K562 (cell line): ENCODE data around the gene THSD8. TPM values are rescaled to one million over a fixed set of nuclear protein-coding genes. Genes with fewer than 3 reads are reported as not detected.

Experiments
- ATF3 ChIP-seq, 2 experiments: fragments of 450-650 bp in 1 of 2; sonication (generic) in 1 of 2; formaldehyde crosslinking in 1 of 2; IDR thresholded peaks in 1 of 2; conservative IDR thresholded peaks in 1 of 2; 2 replicates each; pipeline versions ENCODE4 v1.6.1 to v1.8.1; 2016 to 2023; ENCODE audit warnings: mild to moderate bottlenecking in 2 of 2, moderate library complexity in 2 of 2, inconsistent platforms in 1 of 2, missing genetic modification reagents in 1 of 2
- HDAC2 ChIP-seq: fragments of 450-650 bp; IDR thresholded peaks from 2 replicates; pipeline ENCODE4 v1.6.1; 2016; ENCODE audit warnings: mild to moderate bottlenecking
- NCOA6 ChIP-seq: fragments of 450-650 bp; IDR thresholded peaks from 2 replicates; pipeline ENCODE4 v1.6.1; 2017; ENCODE audit warnings: mild to moderate bottlenecking
- PHB2 ChIP-seq: fragments of 450-650 bp; IDR thresholded peaks from 2 replicates; pipeline ENCODE4 v1.6.1; 2017; ENCODE audit warnings: low read depth
- POLR2AphosphoS5 ChIP-seq: IDR thresholded peaks from 2 replicates; pipeline ENCODE4 v1.6.1; 2011; ENCODE audit warnings: mild to moderate bottlenecking, low read depth, low read length, moderate library complexity; ENCODE audit not compliant: control insufficient read depth, insufficient read depth
- PRMT5 ChIP-seq: sonication (generic); formaldehyde crosslinking; IDR thresholded peaks from 2 replicates; pipeline ENCODE4 v1.5.0; 2020; ENCODE audit warnings: missing genetic modification reagents
- RERE ChIP-seq: sonication (generic); formaldehyde crosslinking; IDR thresholded peaks from 2 replicates; pipeline ENCODE4 v1.8.0; 2023; ENCODE audit warnings: missing genetic modification reagents, mild to moderate bottlenecking, borderline replicate concordance
- RNF219 ChIP-seq: fragments of 250-450 bp; sonication (Bioruptor Pico); IDR thresholded peaks from 2 replicates; pipeline ENCODE4 v1.5.0; 2022; ENCODE audit warnings: mild to moderate bottlenecking
- SNRNP70 ChIP-seq: fragments of 200-400 bp; formaldehyde crosslinking; optimal IDR thresholded peaks from 2 replicates; pipeline ENCODE3; 2017; ENCODE audit warnings: low read depth, low read length
- VEZF1 ChIP-seq: fragments of 200-800 bp; sonication (Bioruptor generic); IDR thresholded peaks from 2 replicates; pipeline ENCODE4 v1.6.1; 2017; ENCODE audit warnings: missing genetic modification characterization, missing compliant biosample characterization
- polyA plus RNA-seq, 8 experiments: library from polyadenylated mRNA; depleted of rRNA in 4 of 8; stranded (reverse) in 5 of 8; unstranded in 3 of 8; fragments of >200 nt; fragmentation: Nextera tagmentation in 2 of 8; fragmentation: Illumina TruSeq in 1 of 8; extraction: Ambion mirVana in 2 of 8; extraction: Trizol in 1 of 8; gene quantifications; 2 replicates each; pipeline versions ENCODE4 v1.2.1 to v1.2.3, GENCODE V29; 2011 to 2014; ENCODE audit warnings: inconsistent platforms in 1 of 8, missing spikeins in 1 of 8
- total RNA-seq, 7 experiments: library from RNA; depleted of rRNA in 6 of 7; stranded (reverse); fragments of >200 nt in 6 of 7; fragmentation: Illumina TruSeq in 2 of 7; extraction: Trizol in 2 of 7; gene quantifications; 2 replicates each; pipeline versions ENCODE4 v1.2.1 to v1.2.3, GENCODE V29; 2011 to 2021; ENCODE audit warnings: low replicate concordance in 1 of 7
- TF ChIP-seq, protein P1 (sequence below), 2 experiments: fragments of 450-650 bp in 1 of 2; sonication (generic) in 1 of 2; formaldehyde crosslinking; conservative IDR thresholded peaks; 2 replicates each; pipeline versions ENCODE4 v1.4.0 to v1.8.1; 2020 to 2022; ENCODE audit warnings: mild to moderate bottlenecking in 1 of 2, missing genetic modification reagents in 1 of 2
- TF ChIP-seq, protein P2 (sequence below): fragments of 250-450 bp; sonication (Bioruptor Pico); IDR thresholded peaks from 2 replicates; pipeline ENCODE4 v1.8.0; 2021; ENCODE audit warnings: moderate library complexity, mild to moderate bottlenecking, inconsistent platforms

THSD8 gene
- total and polyA plus RNA-seq, 9 of the 15 experiments (the other 6 are each of a cell fraction or from before 2014, with no cell fraction given): 8.4 to 42.4 (median 19.9) TPM; not detected in 2

- TF ChIP-seq, protein P1, sequence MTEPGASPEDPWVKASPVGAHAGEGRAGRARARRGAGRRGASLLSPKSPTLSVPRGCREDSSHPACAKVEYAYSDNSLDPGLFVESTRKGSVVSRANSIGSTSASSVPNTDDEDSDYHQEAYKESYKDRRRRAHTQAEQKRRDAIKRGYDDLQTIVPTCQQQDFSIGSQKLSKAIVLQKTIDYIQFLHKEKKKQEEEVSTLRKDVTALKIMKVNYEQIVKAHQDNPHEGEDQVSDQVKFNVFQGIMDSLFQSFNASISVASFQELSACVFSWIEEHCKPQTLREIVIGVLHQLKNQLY (CRISPR knock-in tag; conservative IDR thresholded peaks at IDR 0.05): no peak
- no peak for TF ChIP-seq PRMT5 (CRISPR knock-in tag)
- TF ChIP-seq POLR2AphosphoS5: no peak
- TF ChIP-seq ATF3 (IDR thresholded peaks at IDR 0.05): peak; percentile 31; the same call in 1 of the 2 replicates
- TF ChIP-seq ATF3 (CRISPR knock-in tag; conservative IDR thresholded peaks at IDR 0.05): no peak
- peak; percentile 39; the same call in 1 of the 2 replicates for TF ChIP-seq HDAC2
- no peak for TF ChIP-seq PHB2
- TF ChIP-seq, protein P2, sequence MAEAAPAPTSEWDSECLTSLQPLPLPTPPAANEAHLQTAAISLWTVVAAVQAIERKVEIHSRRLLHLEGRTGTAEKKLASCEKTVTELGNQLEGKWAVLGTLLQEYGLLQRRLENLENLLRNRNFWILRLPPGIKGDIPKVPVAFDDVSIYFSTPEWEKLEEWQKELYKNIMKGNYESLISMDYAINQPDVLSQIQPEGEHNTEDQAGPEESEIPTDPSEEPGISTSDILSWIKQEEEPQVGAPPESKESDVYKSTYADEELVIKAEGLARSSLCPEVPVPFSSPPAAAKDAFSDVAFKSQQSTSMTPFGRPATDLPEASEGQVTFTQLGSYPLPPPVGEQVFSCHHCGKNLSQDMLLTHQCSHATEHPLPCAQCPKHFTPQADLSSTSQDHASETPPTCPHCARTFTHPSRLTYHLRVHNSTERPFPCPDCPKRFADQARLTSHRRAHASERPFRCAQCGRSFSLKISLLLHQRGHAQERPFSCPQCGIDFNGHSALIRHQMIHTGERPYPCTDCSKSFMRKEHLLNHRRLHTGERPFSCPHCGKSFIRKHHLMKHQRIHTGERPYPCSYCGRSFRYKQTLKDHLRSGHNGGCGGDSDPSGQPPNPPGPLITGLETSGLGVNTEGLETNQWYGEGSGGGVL: no peak
- peak; percentile 98 for TF ChIP-seq NCOA6
- TF ChIP-seq VEZF1 (CRISPR knock-in tag): peak; percentile 64
- no peak for TF ChIP-seq SNRNP70
- no peak for TF ChIP-seq RERE (CRISPR knock-in tag)
- TF ChIP-seq RNF219 (CRISPR knock-in tag): no peak
These were observed 23.6 kb downstream of the THSD8 start (continued) for GRCh38 chr19:12825254-12826131.
